ENCODE measurements around the gene PTCH2. TPM values are rescaled to one million over a fixed set of nuclear protein-coding genes. Genes with fewer than 3 reads are reported as not detected.

PTCH2 gene
- total RNA-seq, 3 donors from 2014 or later, result 0.32 to 2.2 (median 1.3) TPM

GRCh38 chr1:44785501-44786137 is 57.4 kb downstream of the PTCH2 start:
- Histone ChIP-seq H3K27ac (peak overlapping the region; percentile 70 to 77), H3K36me3 (no peaks in the 10 kb centered on the region), H3K27me3 (no peaks in the 10 kb centered on the region), H3K4me1 (peaks cover 0 to 12% of the 10 kb centered on the region in 2 donors), H3K9me3 (no peaks in the 10 kb centered on the region), H3K4me3 (peak overlapping the region; percentile 44 to 69 (median 57))
- DNase-seq (ENCODE audit: low spot score in 2 of 2), result no peak
- intact Hi-C loops (cut with DNase I; ENCODE audit: low total_unique reads), result no loop called here
- TF ChIP-seq POLR2A (IDR thresholded peaks at IDR 0.05), result no peak

GRCh38 chr1:44785029-44785380 is 58.0 kb downstream of the PTCH2 start:
- Histone ChIP-seq H3K27ac (no peak overlapping the region), H3K4me1 (peaks cover 0 to 12% of the 10 kb centered on the region in 2 donors), H3K36me3 (no peaks in the 10 kb centered on the region), H3K4me3 (peak overlapping the region in 2 of 3 donors; percentile 57 to 68), H3K9me3 (no peaks in the 10 kb centered on the region), H3K27me3 (no peaks in the 10 kb centered on the region)
- no peak for DNase-seq (ENCODE audit: low spot score in 2 of 2)
- TF ChIP-seq POLR2A (IDR thresholded peaks at IDR 0.05) (no peak), POLR2AphosphoS5 (IDR thresholded peaks at IDR 0.05) (no peak), CTCF (IDR thresholded peaks at IDR 0.05) (no peak)
- intact Hi-C loops (cut with DNase I; ENCODE audit: low total_unique reads), result no loop called here

GRCh38 chr1:44784094-44785028 is 58.7 kb downstream of the PTCH2 start:
- no peak for TF ChIP-seq POLR2A (IDR thresholded peaks at IDR 0.05)
- no peak for TF ChIP-seq POLR2AphosphoS5 (IDR thresholded peaks at IDR 0.05)
- TF ChIP-seq CTCF (IDR thresholded peaks at IDR 0.05), result no peak
- Histone ChIP-seq H3K9me3 (no peaks in the 10 kb centered on the region), H3K4me1 (peaks cover 0 to 12% of the 10 kb centered on the region in 2 donors), H3K27ac (peak overlapping the region; percentile 44 to 62), H3K36me3 (no peaks in the 10 kb centered on the region), H3K4me3 (peak overlapping the region; percentile 45 to 68 (median 57)), H3K27me3 (no peaks in the 10 kb centered on the region)
- intact Hi-C loops (cut with DNase I; ENCODE audit: low total_unique reads), result no loop called here
- no peak for DNase-seq (ENCODE audit: low spot score in 2 of 2)

GRCh38 chr1:44783697-44784093 is 59.4 kb downstream of the PTCH2 start:
- no peaks in the 10 kb centered on the region for H3K36me3 ChIP-seq
- peak overlapping the region; percentile 45 to 68 (median 57) for H3K4me3 ChIP-seq
- intact Hi-C loops (cut with DNase I; ENCODE audit: low total_unique reads), result no loop called here
- no peaks in the 10 kb centered on the region for H3K27me3 ChIP-seq
- DNase-seq (ENCODE audit: low spot score in 2 of 2), result no peak
- H3K27ac ChIP-seq, result peak overlapping the region; percentile 44 to 62
- H3K4me1 ChIP-seq, result peaks cover 0 to 12% of the 10 kb centered on the region in 2 donors
- no peaks in the 10 kb centered on the region for H3K9me3 ChIP-seq
- no peak for TF ChIP-seq POLR2A (IDR thresholded peaks at IDR 0.05)
- no peak for TF ChIP-seq CTCF (IDR thresholded peaks at IDR 0.05)
- no peak for TF ChIP-seq POLR2AphosphoS5 (IDR thresholded peaks at IDR 0.05)

GRCh38 chr1:44780583-44781121 is 62.4 kb downstream of the PTCH2 start:
- no peak overlapping the region for H3K4me3 ChIP-seq
- peaks cover 0 to 13% of the 10 kb centered on the region in 2 donors for H3K4me1 ChIP-seq
- no peak for DNase-seq (ENCODE audit: low spot score in 2 of 2)
- H3K27me3 ChIP-seq, result no peaks in the 10 kb centered on the region
- TF ChIP-seq CTCF (IDR thresholded peaks at IDR 0.05) (no peak), POLR2AphosphoS5 (IDR thresholded peaks at IDR 0.05) (no peak), POLR2A (IDR thresholded peaks at IDR 0.05) (no peak)
- H3K27ac ChIP-seq, result no peak overlapping the region
- no peaks in the 10 kb centered on the region for H3K36me3 ChIP-seq
- no peaks in the 10 kb centered on the region for H3K9me3 ChIP-seq
- intact Hi-C loops (cut with DNase I; ENCODE audit: low total_unique reads), result no loop called here
